WTC11 (cell line): ENCODE data around the gene GDF2. TPM values are rescaled to one million over a fixed set of nuclear protein-coding genes. Genes with fewer than 3 reads are reported as not detected.

ENCODE experiments used
- ATAC-seq: fragments of 200-7000 bp; cut with Tn5 transposase; 2 replicates; pipeline ENCODE4 v1.10.0; 2021; ENCODE audit warnings: mild to moderate bottlenecking, moderate library complexity
- CTCF ChIA-PET: fragments of 300-600 bp; sonication (Branson Sonifier 250); formaldehyde crosslinking; loops from one replicate; lab custom pipeline; 2021; ENCODE audit warnings: antibody characterized with exemption; lab: Charles Lee
- POLR2A ChIA-PET: fragments of 350-600 bp; sonication (Branson Sonifier 250); formaldehyde crosslinking; loops from one replicate; lab custom pipeline; 2021; ENCODE audit warnings: antibody characterized with exemption; lab: Charles Lee
- DNase-seq: peaks from one replicate; pipeline ENCODE4 v3.0.0; 2021; ENCODE audit warnings: low spot score
- H3K27ac Mint-ChIP-seq: 2 replicates; pipeline ENCODE4 v1.8.0; 2021; ENCODE audit warnings: mixed read lengths
- H3K27me3 Mint-ChIP-seq: 2 replicates; pipeline ENCODE4 v1.8.0; 2021; ENCODE audit warnings: low read depth, mild to moderate bottlenecking, moderate library complexity, mixed read lengths
- H3K36me3 Mint-ChIP-seq: 2 replicates; pipeline ENCODE4 v1.8.0; 2021; ENCODE audit warnings: mixed read lengths
- H3K4me1 Mint-ChIP-seq: 2 replicates; pipeline ENCODE4 v1.8.0; 2022; ENCODE audit warnings: mixed read lengths
- H3K4me3 Mint-ChIP-seq: 2 replicates; pipeline ENCODE4 v1.8.0; 2021; ENCODE audit warnings: mild to moderate bottlenecking, moderate library complexity, mixed read lengths
- H3K9me3 Mint-ChIP-seq: 2 replicates; pipeline ENCODE4 v1.8.0; 2021; ENCODE audit warnings: mixed read lengths
- CBFB ChIP-seq: sonication (generic); formaldehyde crosslinking; IDR thresholded peaks from 2 replicates; pipeline ENCODE4 v1.8.1; 2022; ENCODE audit warnings: mild to moderate bottlenecking, low read depth, missing genetic modification reagents
- ETV6 ChIP-seq: sonication (generic); formaldehyde crosslinking; IDR thresholded peaks from 2 replicates; pipeline ENCODE4 v1.8.1; 2022; ENCODE audit warnings: mild to moderate bottlenecking, missing genetic modification reagents
- FOXP1 ChIP-seq: sonication (generic); formaldehyde crosslinking; IDR thresholded peaks from 2 replicates; pipeline ENCODE4 v1.8.0; 2022; ENCODE audit warnings: missing genetic modification reagents, mild to moderate bottlenecking, moderate library complexity, borderline replicate concordance
- GABPB1 ChIP-seq: sonication (generic); formaldehyde crosslinking; IDR thresholded peaks from 2 replicates; pipeline ENCODE4 v1.8.1; 2023; ENCODE audit warnings: mild to moderate bottlenecking, missing genetic modification reagents
- GRHL2 ChIP-seq: fragments of 250-450 bp; sonication (Bioruptor Pico); IDR thresholded peaks from 2 replicates; pipeline ENCODE4 v1.8.0; 2022; ENCODE audit warnings: mild to moderate bottlenecking, moderate library complexity; ENCODE audit not compliant: insufficient replicate concordance, severe bottlenecking
- GTF2I ChIP-seq: fragments of 250-450 bp; sonication (Bioruptor Pico); conservative IDR thresholded peaks from 2 replicates; pipeline ENCODE4 v1.4.0; 2021; ENCODE audit warnings: mild to moderate bottlenecking
- JUN ChIP-seq: sonication (generic); formaldehyde crosslinking; IDR thresholded peaks from 2 replicates; pipeline ENCODE4 v1.8.0; 2023; ENCODE audit warnings: mild to moderate bottlenecking, missing genetic modification reagents
- MXD4 ChIP-seq: fragments of 250-450 bp; sonication (Bioruptor Pico); IDR thresholded peaks from 2 replicates; pipeline ENCODE4 v1.8.0; 2021; ENCODE audit warnings: mild to moderate bottlenecking, moderate library complexity, borderline replicate concordance
- NFE2L1 ChIP-seq: sonication (generic); formaldehyde crosslinking; IDR thresholded peaks from 2 replicates; pipeline ENCODE4 v1.8.1; 2023; ENCODE audit warnings: missing genetic modification reagents
- NFYB ChIP-seq: sonication (generic); formaldehyde crosslinking; conservative IDR thresholded peaks from 2 replicates; pipeline ENCODE4 v1.8.0; 2022; ENCODE audit warnings: low read depth, missing genetic modification reagents
- OVOL2 ChIP-seq: fragments of 250-450 bp; sonication (Bioruptor Pico); IDR thresholded peaks from 2 replicates; pipeline ENCODE4 v1.9.0; 2021; ENCODE audit warnings: mild to moderate bottlenecking, borderline replicate concordance
- PRRX2 ChIP-seq: fragments of 250-450 bp; sonication (Bioruptor Pico); IDR thresholded peaks from 2 replicates; pipeline ENCODE4 v1.8.0; 2021; ENCODE audit warnings: mild to moderate bottlenecking
- SOX15 ChIP-seq: fragments of 250-450 bp; sonication (Bioruptor Pico); IDR thresholded peaks from 2 replicates; pipeline ENCODE4 v1.9.0; 2021; ENCODE audit warnings: mild to moderate bottlenecking
- TEAD4 ChIP-seq: sonication (generic); formaldehyde crosslinking; IDR thresholded peaks from 2 replicates; pipeline ENCODE4 v1.8.0; 2022; ENCODE audit warnings: mild to moderate bottlenecking, missing genetic modification reagents
- ZBTB21 ChIP-seq: sonication (generic); formaldehyde crosslinking; IDR thresholded peaks from 2 replicates; pipeline ENCODE4 v1.8.1; 2023; ENCODE audit warnings: mild to moderate bottlenecking, missing genetic modification reagents, borderline replicate concordance
- ZNF121 ChIP-seq: sonication (generic); formaldehyde crosslinking; IDR thresholded peaks from 2 replicates; pipeline ENCODE4 v1.8.0; 2023; ENCODE audit warnings: missing genetic modification reagents
- ZNF317 ChIP-seq: sonication (generic); formaldehyde crosslinking; IDR thresholded peaks from 2 replicates; pipeline ENCODE4 v1.8.1; 2023; ENCODE audit warnings: low read depth, mild to moderate bottlenecking, moderate library complexity, missing genetic modification reagents, borderline replicate concordance
- ZNF423 ChIP-seq: fragments of 250-450 bp; sonication (Bioruptor Pico); IDR thresholded peaks from 2 replicates; pipeline ENCODE4 v2.1.2; 2022; ENCODE audit warnings: mild to moderate bottlenecking, moderate library complexity
- total RNA-seq: library from RNA; stranded (reverse); gene quantifications from 3 replicates; pipeline ENCODE4 v1.2.3, GENCODE V29; 2021
- TF ChIP-seq, protein P1 (sequence below): sonication (generic); formaldehyde crosslinking; IDR thresholded peaks from 2 replicates; pipeline ENCODE4 v1.8.1; 2022; ENCODE audit warnings: mild to moderate bottlenecking, moderate library complexity, missing genetic modification reagents
- TF ChIP-seq, protein P2 (sequence below): sonication (generic); formaldehyde crosslinking; IDR thresholded peaks from 2 replicates; pipeline ENCODE4 v1.8.0; 2023; ENCODE audit warnings: missing genetic modification reagents, mild to moderate bottlenecking, borderline replicate concordance
- TF ChIP-seq, protein P3 (sequence below): fragments of 250-450 bp; sonication (Bioruptor Pico); IDR thresholded peaks from 2 replicates; pipeline ENCODE4 v1.9.0; 2021; ENCODE audit warnings: mild to moderate bottlenecking, borderline replicate concordance
- TF ChIP-seq, protein P4 (sequence below): fragments of 250-450 bp; sonication (Bioruptor Pico); IDR thresholded peaks from 2 replicates; pipeline ENCODE4 v1.9.0; 2021; ENCODE audit warnings: moderate library complexity, mild to moderate bottlenecking, inconsistent platforms, borderline replicate concordance
- TF ChIP-seq, protein P5 (sequence below): sonication (generic); formaldehyde crosslinking; IDR thresholded peaks from 2 replicates; pipeline ENCODE4 v1.8.0; 2022; ENCODE audit warnings: mild to moderate bottlenecking, missing genetic modification reagents
- TF ChIP-seq, protein P6 (sequence below): fragments of 250-450 bp; sonication (Bioruptor Pico); IDR thresholded peaks from 2 replicates; pipeline ENCODE4 v2.1.2; 2022; ENCODE audit warnings: mild to moderate bottlenecking, moderate library complexity

The GDF2 gene
- total RNA-seq, 1 experiment from 2014 or later, result not detected

DNA sequence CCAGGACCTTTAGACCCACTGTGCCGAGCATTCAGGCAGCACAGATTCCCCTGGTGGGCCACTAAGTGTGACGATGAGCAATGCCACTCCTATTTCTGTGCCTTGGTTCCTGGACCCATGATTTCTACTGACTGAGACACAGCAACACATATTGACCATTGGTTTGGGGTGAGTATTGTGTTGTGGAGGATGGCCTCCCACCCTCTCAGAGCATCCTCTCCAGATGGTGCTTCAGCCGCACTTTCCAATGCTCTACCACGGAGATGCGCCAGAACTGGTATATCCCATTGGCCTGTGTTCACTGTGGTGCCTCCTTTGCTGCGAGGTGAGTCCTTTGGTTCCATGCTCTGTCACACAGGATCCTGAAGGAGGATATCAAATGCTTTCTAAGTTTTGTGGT lies 32.3 kb upstream of the GDF2 start:
- ChIA-PET CTCF (interaction anchor here (0.5 to 3.6 kb wide), 3 partner anchors 22 to 295 kb away, joined by 3 to 26 read pairs (median 8); no protein-coding TSS in a partner anchor), POLR2A (no interaction called here)
- TF ChIP-seq PRRX2, result no peak
- no peak for TF ChIP-seq ZNF121 (CRISPR knock-in tag)
- TF ChIP-seq SOX15 (CRISPR knock-in tag), result no peak
- TF ChIP-seq GTF2I (CRISPR knock-in tag), result no peak
- no peak for TF ChIP-seq ZNF317 (CRISPR knock-in tag)
- no peak for TF ChIP-seq FOXP1 (CRISPR knock-in tag)
- TF ChIP-seq ETV6 (CRISPR knock-in tag), result no peak
- TF ChIP-seq, protein P1, sequence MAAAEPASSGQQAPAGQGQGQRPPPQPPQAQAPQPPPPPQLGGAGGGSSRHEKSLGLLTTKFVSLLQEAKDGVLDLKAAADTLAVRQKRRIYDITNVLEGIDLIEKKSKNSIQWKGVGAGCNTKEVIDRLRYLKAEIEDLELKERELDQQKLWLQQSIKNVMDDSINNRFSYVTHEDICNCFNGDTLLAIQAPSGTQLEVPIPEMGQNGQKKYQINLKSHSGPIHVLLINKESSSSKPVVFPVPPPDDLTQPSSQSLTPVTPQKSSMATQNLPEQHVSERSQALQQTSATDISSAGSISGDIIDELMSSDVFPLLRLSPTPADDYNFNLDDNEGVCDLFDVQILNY, result no peak
- TF ChIP-seq MXD4, result no peak
- no peak for TF ChIP-seq OVOL2 (CRISPR knock-in tag)
- TF ChIP-seq, protein P2, sequence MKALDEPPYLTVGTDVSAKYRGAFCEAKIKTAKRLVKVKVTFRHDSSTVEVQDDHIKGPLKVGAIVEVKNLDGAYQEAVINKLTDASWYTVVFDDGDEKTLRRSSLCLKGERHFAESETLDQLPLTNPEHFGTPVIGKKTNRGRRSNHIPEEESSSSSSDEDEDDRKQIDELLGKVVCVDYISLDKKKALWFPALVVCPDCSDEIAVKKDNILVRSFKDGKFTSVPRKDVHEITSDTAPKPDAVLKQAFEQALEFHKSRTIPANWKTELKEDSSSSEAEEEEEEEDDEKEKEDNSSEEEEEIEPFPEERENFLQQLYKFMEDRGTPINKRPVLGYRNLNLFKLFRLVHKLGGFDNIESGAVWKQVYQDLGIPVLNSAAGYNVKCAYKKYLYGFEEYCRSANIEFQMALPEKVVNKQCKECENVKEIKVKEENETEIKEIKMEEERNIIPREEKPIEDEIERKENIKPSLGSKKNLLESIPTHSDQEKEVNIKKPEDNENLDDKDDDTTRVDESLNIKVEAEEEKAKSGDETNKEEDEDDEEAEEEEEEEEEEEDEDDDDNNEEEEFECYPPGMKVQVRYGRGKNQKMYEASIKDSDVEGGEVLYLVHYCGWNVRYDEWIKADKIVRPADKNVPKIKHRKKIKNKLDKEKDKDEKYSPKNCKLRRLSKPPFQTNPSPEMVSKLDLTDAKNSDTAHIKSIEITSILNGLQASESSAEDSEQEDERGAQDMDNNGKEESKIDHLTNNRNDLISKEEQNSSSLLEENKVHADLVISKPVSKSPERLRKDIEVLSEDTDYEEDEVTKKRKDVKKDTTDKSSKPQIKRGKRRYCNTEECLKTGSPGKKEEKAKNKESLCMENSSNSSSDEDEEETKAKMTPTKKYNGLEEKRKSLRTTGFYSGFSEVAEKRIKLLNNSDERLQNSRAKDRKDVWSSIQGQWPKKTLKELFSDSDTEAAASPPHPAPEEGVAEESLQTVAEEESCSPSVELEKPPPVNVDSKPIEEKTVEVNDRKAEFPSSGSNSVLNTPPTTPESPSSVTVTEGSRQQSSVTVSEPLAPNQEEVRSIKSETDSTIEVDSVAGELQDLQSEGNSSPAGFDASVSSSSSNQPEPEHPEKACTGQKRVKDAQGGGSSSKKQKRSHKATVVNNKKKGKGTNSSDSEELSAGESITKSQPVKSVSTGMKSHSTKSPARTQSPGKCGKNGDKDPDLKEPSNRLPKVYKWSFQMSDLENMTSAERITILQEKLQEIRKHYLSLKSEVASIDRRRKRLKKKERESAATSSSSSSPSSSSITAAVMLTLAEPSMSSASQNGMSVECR (CRISPR knock-in tag), result no peak
- no peak for TF ChIP-seq TEAD4 (CRISPR knock-in tag)
- TF ChIP-seq CBFB (CRISPR knock-in tag), result no peak
- no peak for TF ChIP-seq GRHL2
- TF ChIP-seq ZNF423 (CRISPR knock-in tag), result no peak
- no peak for TF ChIP-seq GABPB1 (CRISPR knock-in tag)
- no peak for TF ChIP-seq JUN (CRISPR knock-in tag)
- Mint-ChIP-seq H3K9me3 (no peaks in the 10 kb centered on the region), H3K27me3 (0 out of 2 replicates have a peak, but pooled peaks cover 3% of the 10 kb centered on the region), H3K27ac (no peak overlapping the region), H3K36me3 (no peaks in the 10 kb centered on the region), H3K4me3 (no peak overlapping the region), H3K4me1 (no peaks in the 10 kb centered on the region)
- no peak for ATAC-seq
- DNase-seq, result no peak

DNA sequence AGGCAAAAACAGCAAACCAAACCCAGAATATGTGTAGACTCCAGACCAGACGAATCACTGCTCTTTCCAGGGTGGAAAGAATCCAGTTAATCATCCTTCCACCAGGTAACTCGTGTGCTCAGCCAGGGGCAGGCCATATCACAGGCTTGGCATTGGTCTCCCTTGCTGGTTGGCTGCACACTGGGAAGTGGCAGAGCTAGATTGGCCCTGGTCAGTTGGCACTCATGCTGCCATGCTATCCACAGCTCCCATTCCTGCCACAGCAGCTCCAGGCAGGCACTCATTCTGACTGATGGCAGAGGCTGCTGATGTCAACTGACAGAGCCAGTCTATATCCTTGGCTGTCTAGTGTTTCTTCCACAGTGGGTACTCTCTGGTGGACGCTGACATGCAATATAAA lies 31.9 kb upstream of the GDF2 start:
- CTCF ChIA-PET, result interaction anchor here (3.6 kb wide), 1 partner anchor 242 kb away, joined by 26 read pairs; no protein-coding TSS in a partner anchor
- ATAC-seq (no peak), DNase-seq (no peak)
- POLR2A ChIA-PET, result no interaction called here
- Mint-ChIP-seq H3K9me3 (no peaks in the 10 kb centered on the region), H3K27me3 (0 out of 2 replicates have a peak, but pooled peaks cover 3% of the 10 kb centered on the region), H3K27ac (no peak overlapping the region), H3K4me1 (no peaks in the 10 kb centered on the region), H3K36me3 (no peaks in the 10 kb centered on the region), H3K4me3 (no peak overlapping the region)
- TF ChIP-seq PRRX2, result no peak
- TF ChIP-seq, protein P3, sequence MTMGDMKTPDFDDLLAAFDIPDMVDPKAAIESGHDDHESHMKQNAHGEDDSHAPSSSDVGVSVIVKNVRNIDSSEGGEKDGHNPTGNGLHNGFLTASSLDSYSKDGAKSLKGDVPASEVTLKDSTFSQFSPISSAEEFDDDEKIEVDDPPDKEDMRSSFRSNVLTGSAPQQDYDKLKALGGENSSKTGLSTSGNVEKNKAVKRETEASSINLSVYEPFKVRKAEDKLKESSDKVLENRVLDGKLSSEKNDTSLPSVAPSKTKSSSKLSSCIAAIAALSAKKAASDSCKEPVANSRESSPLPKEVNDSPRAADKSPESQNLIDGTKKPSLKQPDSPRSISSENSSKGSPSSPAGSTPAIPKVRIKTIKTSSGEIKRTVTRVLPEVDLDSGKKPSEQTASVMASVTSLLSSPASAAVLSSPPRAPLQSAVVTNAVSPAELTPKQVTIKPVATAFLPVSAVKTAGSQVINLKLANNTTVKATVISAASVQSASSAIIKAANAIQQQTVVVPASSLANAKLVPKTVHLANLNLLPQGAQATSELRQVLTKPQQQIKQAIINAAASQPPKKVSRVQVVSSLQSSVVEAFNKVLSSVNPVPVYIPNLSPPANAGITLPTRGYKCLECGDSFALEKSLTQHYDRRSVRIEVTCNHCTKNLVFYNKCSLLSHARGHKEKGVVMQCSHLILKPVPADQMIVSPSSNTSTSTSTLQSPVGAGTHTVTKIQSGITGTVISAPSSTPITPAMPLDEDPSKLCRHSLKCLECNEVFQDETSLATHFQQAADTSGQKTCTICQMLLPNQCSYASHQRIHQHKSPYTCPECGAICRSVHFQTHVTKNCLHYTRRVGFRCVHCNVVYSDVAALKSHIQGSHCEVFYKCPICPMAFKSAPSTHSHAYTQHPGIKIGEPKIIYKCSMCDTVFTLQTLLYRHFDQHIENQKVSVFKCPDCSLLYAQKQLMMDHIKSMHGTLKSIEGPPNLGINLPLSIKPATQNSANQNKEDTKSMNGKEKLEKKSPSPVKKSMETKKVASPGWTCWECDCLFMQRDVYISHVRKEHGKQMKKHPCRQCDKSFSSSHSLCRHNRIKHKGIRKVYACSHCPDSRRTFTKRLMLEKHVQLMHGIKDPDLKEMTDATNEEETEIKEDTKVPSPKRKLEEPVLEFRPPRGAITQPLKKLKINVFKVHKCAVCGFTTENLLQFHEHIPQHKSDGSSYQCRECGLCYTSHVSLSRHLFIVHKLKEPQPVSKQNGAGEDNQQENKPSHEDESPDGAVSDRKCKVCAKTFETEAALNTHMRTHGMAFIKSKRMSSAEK (CRISPR knock-in tag), result no peak
- TF ChIP-seq NFE2L1 (CRISPR knock-in tag), result no peak
- TF ChIP-seq, protein P4, sequence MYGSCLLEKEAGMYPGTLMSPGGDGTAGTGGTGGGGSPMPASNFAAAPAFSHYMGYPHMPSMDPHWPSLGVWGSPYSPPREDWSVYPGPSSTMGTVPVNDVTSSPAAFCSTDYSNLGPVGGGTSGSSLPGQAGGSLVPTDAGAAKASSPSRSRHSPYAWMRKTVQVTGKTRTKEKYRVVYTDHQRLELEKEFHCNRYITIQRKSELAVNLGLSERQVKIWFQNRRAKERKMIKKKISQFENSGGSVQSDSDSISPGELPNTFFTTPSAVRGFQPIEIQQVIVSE, result no peak
- no peak for TF ChIP-seq ZBTB21 (CRISPR knock-in tag)
- TF ChIP-seq, protein P5, sequence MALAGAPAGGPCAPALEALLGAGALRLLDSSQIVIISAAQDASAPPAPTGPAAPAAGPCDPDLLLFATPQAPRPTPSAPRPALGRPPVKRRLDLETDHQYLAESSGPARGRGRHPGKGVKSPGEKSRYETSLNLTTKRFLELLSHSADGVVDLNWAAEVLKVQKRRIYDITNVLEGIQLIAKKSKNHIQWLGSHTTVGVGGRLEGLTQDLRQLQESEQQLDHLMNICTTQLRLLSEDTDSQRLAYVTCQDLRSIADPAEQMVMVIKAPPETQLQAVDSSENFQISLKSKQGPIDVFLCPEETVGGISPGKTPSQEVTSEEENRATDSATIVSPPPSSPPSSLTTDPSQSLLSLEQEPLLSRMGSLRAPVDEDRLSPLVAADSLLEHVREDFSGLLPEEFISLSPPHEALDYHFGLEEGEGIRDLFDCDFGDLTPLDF (CRISPR knock-in tag), result no peak
- TF ChIP-seq, protein P6, sequence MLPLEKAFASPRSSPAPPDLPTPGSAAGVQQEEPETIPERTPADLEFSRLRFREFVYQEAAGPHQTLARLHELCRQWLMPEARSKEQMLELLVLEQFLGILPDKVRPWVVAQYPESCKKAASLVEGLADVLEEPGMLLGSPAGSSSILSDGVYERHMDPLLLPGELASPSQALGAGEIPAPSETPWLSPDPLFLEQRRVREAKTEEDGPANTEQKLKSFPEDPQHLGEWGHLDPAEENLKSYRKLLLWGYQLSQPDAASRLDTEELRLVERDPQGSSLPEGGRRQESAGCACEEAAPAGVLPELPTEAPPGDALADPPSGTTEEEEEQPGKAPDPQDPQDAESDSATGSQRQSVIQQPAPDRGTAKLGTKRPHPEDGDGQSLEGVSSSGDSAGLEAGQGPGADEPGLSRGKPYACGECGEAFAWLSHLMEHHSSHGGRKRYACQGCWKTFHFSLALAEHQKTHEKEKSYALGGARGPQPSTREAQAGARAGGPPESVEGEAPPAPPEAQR, result no peak
- no peak for TF ChIP-seq ZNF423 (CRISPR knock-in tag)
- TF ChIP-seq NFYB (CRISPR knock-in tag), result no peak
